OCI-LY3 (cell line): ENCODE results near the gene ISLR2.

Experiments
- EZH2phosphoT487 ChIP-seq: fragments of 200-600 bp; shearing (Covaris generic); IDR thresholded peaks from 2 replicates; pipeline ENCODE4 v1.6.1; 2018; ENCODE audit warnings: antibody characterized with exemption, mixed run types, low read depth
- TF ChIP-seq, protein P1 (sequence below): fragments of 200-600, 300-600 bp; sonication (generic); IDR thresholded peaks from 2 replicates; pipeline ENCODE4 v1.5.1; 2014; ENCODE audit warnings: antibody characterized with exemption, low read length, low read depth

DNA sequence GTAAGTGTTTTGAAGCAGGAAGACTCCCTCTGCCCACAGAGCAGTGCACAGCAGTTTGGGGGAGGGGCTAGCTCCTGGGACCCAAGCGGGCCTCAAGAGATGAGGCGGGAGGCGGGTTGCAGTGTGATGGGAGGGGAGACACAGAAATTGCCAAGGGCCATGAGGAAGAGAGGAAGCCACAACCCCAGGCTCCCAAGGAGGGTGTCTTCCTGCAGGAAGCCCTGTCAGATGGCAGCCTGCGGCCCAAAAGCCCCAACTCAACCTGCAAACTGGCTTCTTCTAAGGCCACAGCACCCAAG lies 7.3 kb upstream of the ISLR2 start:
- TF ChIP-seq, protein P1, sequence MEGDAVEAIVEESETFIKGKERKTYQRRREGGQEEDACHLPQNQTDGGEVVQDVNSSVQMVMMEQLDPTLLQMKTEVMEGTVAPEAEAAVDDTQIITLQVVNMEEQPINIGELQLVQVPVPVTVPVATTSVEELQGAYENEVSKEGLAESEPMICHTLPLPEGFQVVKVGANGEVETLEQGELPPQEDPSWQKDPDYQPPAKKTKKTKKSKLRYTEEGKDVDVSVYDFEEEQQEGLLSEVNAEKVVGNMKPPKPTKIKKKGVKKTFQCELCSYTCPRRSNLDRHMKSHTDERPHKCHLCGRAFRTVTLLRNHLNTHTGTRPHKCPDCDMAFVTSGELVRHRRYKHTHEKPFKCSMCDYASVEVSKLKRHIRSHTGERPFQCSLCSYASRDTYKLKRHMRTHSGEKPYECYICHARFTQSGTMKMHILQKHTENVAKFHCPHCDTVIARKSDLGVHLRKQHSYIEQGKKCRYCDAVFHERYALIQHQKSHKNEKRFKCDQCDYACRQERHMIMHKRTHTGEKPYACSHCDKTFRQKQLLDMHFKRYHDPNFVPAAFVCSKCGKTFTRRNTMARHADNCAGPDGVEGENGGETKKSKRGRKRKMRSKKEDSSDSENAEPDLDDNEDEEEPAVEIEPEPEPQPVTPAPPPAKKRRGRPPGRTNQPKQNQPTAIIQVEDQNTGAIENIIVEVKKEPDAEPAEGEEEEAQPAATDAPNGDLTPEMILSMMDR = peak; percentile 28
- no peak for TF ChIP-seq EZH2phosphoT487
